HG02938 (cell line): ENCODE data around the gene ALPK1.
"Not testable (repeated sequence)": the region's sequence is repeated elsewhere in the genome, so short reads cannot be mapped to it uniquely, and the experiment has no call there.

ENCODE experiments used
- ATAC-seq: cut with Tn5 transposase; IDR thresholded peaks from one replicate; pipeline ENCODE4 v1.9.1; 2021; ENCODE audit warnings: mild to moderate bottlenecking, moderate library complexity; ENCODE audit not compliant: unreplicated experiment

ALPK1 gene

DNA sequence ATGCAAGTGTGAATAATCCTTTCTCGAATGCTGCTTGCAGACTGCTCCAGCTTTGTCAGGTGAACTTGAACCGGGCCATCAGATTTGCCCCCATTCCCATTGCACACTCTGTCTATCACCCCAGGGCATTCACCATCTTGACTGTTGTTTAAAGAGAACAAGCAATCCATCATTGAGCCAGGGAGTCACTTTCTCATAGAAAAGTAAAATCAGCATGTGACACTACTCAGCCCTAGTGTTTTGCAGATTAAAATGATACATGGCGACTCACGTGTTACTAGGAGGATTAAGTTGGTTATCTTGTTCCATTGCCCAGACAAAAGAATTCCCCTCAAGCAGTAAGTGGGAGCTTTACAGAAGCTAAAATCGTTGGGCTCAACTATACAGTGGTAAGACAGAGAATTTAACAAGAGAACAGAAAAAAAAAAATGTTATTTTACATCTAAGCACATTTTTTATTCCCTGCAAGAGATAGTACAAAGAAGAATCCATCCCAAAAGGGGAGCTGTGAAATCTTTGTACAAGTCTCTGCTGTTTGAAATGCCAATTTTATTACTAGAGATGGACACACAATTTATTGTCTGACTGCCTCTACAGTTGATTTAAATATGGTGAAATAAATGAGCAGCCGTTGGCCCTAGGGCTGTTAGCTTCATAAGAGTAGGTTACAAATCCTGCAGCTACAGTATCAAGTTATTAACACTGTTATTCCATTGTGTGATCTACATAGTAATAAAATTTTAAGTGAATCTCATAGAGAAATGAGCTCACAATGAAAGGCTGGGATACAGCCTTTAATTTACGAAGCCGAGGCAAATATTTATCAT, 151.3 kb downstream of the ALPK1 start:
- no peak for ATAC-seq

DNA sequence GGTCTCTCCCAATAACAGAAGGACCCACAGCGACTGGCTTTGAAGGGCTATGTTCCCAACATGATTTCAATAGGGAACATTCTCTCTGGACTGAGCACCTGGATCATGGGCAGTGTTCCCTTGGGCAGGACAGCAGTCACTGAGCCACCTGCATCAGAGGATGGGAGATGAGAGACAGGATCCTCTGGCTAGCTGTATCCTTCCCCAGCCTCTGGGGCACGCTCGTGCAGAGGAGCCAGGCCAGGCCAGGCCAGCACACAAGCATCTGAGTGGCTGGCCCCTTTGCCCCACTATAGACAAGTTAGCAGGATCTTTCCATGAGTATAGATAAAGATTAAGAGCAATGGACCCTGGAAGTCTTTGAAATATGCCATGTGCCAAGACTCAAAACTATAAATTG, 152.5 kb downstream of the ALPK1 start:
- ATAC-seq: no peak

- no peak for ATAC-seq
Observed at GRCh38 chr4:112451104-112451503, 153.9 kb downstream of the ALPK1 start.

DNA sequence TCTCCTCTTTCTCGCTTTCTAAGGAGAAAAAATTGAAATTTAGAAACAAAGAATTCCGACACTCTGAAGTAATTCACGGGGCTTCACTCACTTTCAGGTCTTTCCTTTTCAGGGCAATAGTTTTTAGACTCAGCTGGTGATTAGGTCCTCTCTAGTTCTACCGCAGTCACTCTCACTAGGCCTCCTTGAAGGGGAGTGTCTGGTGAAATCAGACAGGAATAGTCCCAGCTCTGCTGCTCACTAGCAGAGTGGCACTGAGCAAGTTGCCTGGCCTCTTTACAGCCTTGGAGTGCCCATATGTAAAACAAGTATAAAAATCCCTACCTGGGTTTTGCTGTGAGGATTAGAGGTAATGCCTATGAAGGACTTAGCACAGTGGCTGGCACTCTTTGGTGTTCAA, 154.7 kb downstream of the ALPK1 start:
- no peak for ATAC-seq

DNA sequence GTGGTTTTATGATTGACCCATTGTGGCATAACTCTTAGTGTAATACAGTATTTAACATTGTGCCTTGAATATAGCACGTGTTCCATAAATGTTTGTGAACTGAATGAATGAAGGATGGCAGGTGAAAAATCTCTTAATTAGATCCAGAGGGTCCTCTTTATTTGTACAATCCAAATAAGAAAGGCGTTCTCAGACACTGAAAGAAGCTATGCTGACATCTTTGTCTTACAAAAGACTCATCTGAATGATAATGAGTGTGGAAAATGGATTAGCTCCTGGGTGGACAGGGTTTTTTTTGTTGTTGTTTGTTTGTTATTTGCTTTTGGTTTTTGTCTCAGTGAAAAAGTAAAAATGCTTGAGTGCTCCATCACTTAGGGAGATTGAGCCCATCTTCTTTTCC, 156.2 kb downstream of the ALPK1 start:
- no peak for ATAC-seq

- no peak for ATAC-seq
Observed at GRCh38 chr4:112472318-112472717, 175.1 kb downstream of the ALPK1 start.

- ATAC-seq: no peak
Observed at GRCh38 chr4:112473985-112474384, 176.8 kb downstream of the ALPK1 start.

DNA sequence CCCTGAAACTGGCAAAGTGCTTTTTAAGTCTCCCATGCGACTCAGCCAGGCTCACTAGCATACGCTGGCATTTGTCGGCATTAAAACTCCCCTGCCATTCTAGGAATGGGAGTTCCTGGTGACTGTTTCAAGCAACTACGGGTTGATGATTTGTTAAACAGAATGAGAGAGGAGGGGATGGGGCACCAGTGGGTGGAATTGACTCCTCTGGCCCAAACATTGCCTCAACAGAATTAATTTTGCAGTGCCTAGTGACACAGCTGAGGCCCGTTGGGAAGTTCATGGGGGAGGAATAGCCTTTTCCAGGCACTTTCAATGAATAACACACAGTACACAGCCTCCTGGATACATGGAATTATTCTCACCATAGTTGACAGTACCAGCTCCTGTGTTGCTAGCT, 188.8 kb downstream of the ALPK1 start:
- no peak for ATAC-seq

DNA sequence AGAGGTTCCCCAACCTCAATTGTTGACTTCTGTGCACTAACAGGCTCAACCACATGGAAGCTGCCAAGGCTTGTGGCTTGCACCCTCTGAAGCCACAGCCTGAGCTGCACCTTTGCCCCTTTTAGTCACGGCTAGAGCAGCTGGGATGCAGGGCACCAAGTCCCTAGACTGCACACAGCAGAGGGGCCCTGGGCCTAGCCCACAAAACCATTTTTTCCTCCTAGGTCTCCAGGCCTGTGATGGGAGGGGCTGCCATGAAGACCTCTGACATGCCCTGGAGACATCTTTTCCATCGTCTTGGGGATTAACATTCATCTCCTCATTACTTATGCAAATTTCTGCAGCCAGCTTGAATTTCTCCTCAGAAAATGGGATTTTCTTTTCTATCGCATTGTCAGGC, 193.6 kb downstream of the ALPK1 start:
- ATAC-seq: not testable (repeated sequence)
